ENCODE data around the gene PDK4. TPM values are rescaled to one million over a fixed set of nuclear protein-coding genes. Genes with fewer than 3 reads are reported as not detected.

PDK4 gene
- total RNA-seq, 3 donors from 2014 or later = 36.2 to 224 (median 50.6) TPM

GRCh38 chr7:95534796-95535195 lies 61.5 kb downstream of the PDK4 start:
- Histone ChIP-seq H3K4me3 (no peak overlapping the region), H3K4me1 (ENCODE audit: low read depth) (no peaks in the 10 kb centered on the region), H3K9me3 (no peaks in the 10 kb centered on the region), H3K36me3 (ENCODE audit: low read depth) (no peaks in the 10 kb centered on the region)
- intact Hi-C loops (cut with DNase I, micrococcal nuclease) = no loop called here
- DNase-seq (no peak), ATAC-seq (no peak)
- TF ChIP-seq CTCF (IDR thresholded peaks at IDR 0.05) = no peak

Other genes starting within 250 kb of the PDK4 start
- 1 to 10 TPM; 3.2 to 8.2 (median 4.2) TPM for gene PON3, start 200.1 kb downstream of the PDK4 start, total RNA-seq
- gene PON2, start 161.5 kb downstream of the PDK4 start, total RNA-seq = 100 to 1,000 TPM in 2 of 3 donors, 10 to 100 TPM in 1; 95.9 to 140 (median 129) TPM
- under 1 TPM in 2 of 3 donors, not detected in 1; 0.13 to 0.84 TPM for gene ASB4, start 110.6 kb downstream of the PDK4 start, total RNA-seq
- gene DYNC1I1, start 176.0 kb upstream of the PDK4 start, total RNA-seq = 10 to 100 TPM in 1 of 3 donors, 1 to 10 TPM in 1, under 1 TPM in 1; 0.41 to 42.6 (median 1.5) TPM

Measured in mucosa of descending colon (tissue), 3 donors.